ENCODE measurements around the gene DUSP16. TPM values are rescaled to one million over a fixed set of nuclear protein-coding genes. Genes with fewer than 3 reads are reported as not detected.
"Not testable (repeated sequence)": the region's sequence is repeated elsewhere in the genome, so short reads cannot be mapped to it uniquely, and the experiment has no call there.

Gene DUSP16
- total RNA-seq, 1 donor from 2014 or later: 24.5 TPM

GRCh38 chr12:12482150-12482761 lies 80.4 kb downstream of the DUSP16 start:
- no peak for DNase-seq (ENCODE audit: low spot score)

GRCh38 chr12:12481631-12482030 lies 81.0 kb downstream of the DUSP16 start:
- no peak for DNase-seq (ENCODE audit: low spot score)
- intact Hi-C loops (cut with DNase I): no loop called here

More at GRCh38 chr12:12482150-12482761, 80.4 kb downstream of the DUSP16 start:
- intact Hi-C loops (cut with DNase I): no loop called here

GRCh38 chr12:12480074-12480473 lies 82.6 kb downstream of the DUSP16 start:
- no peak for DNase-seq (ENCODE audit: low spot score)
- intact Hi-C loops (cut with DNase I): no loop called here

- no peak for DNase-seq (ENCODE audit: low spot score)
- intact Hi-C loops (cut with DNase I): no loop called here
Observed at GRCh38 chr12:12477532-12477890, 85.2 kb downstream of the DUSP16 start.

GRCh38 chr12:12476857-12477531 lies 85.7 kb downstream of the DUSP16 start:
- DNase-seq (ENCODE audit: low spot score): no peak
- intact Hi-C loops (cut with DNase I): no loop called here

GRCh38 chr12:12474931-12475795 lies 87.5 kb downstream of the DUSP16 start:
- no peak for DNase-seq (ENCODE audit: low spot score)
- intact Hi-C loops (cut with DNase I): loop anchor here (2.0 kb wide), 1 partner anchor 88 kb away; the partner anchor contains the start of gene DUSP16

- no peak for DNase-seq (ENCODE audit: low spot score)
- intact Hi-C loops (cut with DNase I): loop anchor here (2.0 kb wide), 1 partner anchor 88 kb away; the partner anchor contains the start of gene DUSP16
Observed at GRCh38 chr12:12474471-12474928, 88.2 kb downstream of the DUSP16 start.

- no peak for DNase-seq (ENCODE audit: low spot score)
- intact Hi-C loops (cut with DNase I): no loop called here
Observed at GRCh38 chr12:12473223-12473622, 89.4 kb downstream of the DUSP16 start.

GRCh38 chr12:12471982-12472961 lies 90.4 kb downstream of the DUSP16 start:
- DNase-seq (ENCODE audit: low spot score); intact Hi-C loops (cut with DNase I): not testable (repeated sequence)

- intact Hi-C loops (cut with DNase I): no loop called here
- DNase-seq (ENCODE audit: low spot score): no peak
Observed at GRCh38 chr12:12470751-12471306, 91.8 kb downstream of the DUSP16 start.

GRCh38 chr12:12469386-12469785 lies 93.3 kb downstream of the DUSP16 start:
- DNase-seq (ENCODE audit: low spot score): no peak
- intact Hi-C loops (cut with DNase I): no loop called here

GRCh38 chr12:12468575-12468974 lies 94.1 kb downstream of the DUSP16 start:
- intact Hi-C loops (cut with DNase I): no loop called here

GRCh38 chr12:12467688-12468261 lies 94.9 kb downstream of the DUSP16 start:
- intact Hi-C loops (cut with DNase I): no loop called here
- DNase-seq (ENCODE audit: low spot score): no peak

More at GRCh38 chr12:12468575-12468974, 94.1 kb downstream of the DUSP16 start:
- no peak for DNase-seq (ENCODE audit: low spot score)

GRCh38 chr12:12467264-12467663 lies 95.4 kb downstream of the DUSP16 start:
- no peak for DNase-seq (ENCODE audit: low spot score)
- intact Hi-C loops (cut with DNase I): no loop called here

GRCh38 chr12:12466157-12466556 lies 96.5 kb downstream of the DUSP16 start:
- DNase-seq (ENCODE audit: low spot score): no peak
- intact Hi-C loops (cut with DNase I): no loop called here

GRCh38 chr12:12465522-12465921 lies 97.1 kb downstream of the DUSP16 start:
- no peak for DNase-seq (ENCODE audit: low spot score)
- intact Hi-C loops (cut with DNase I): no loop called here

- DNase-seq (ENCODE audit: low spot score): no peak
- intact Hi-C loops (cut with DNase I): no loop called here
Observed at GRCh38 chr12:12461923-12462315, 100.7 kb downstream of the DUSP16 start.
